HG03097 (cell line): ENCODE measurements around the gene SMARCA4.

ENCODE experiments used
- ATAC-seq: cut with Tn5 transposase; IDR thresholded peaks from one replicate; pipeline ENCODE4 v1.9.1; 2021; ENCODE audit not compliant: unreplicated experiment, low FRiP score

Gene SMARCA4

GRCh38 chr19:10960314-10961072, at the start of gene SMARCA4:
Gene SMARCA4, plus strand, starts transcription at chr19:10961030. Its CDS starts 23,122 bp downstream, at chr19:10984152.
- ATAC-seq = peak; percentile 75

GRCh38 chr19:10911579-10912363, 49.1 kb upstream of the SMARCA4 start:
- no peak for ATAC-seq

- no peak for ATAC-seq
Observed at GRCh38 chr19:10912619-10913018, 48.2 kb upstream of the SMARCA4 start.

GRCh38 chr19:10913716-10914340, 47.0 kb upstream of the SMARCA4 start:
- ATAC-seq = no peak

- ATAC-seq = no peak
Observed at GRCh38 chr19:10915130-10916091, 45.4 kb upstream of the SMARCA4 start.

- no peak for ATAC-seq
Observed at GRCh38 chr19:10916602-10917001, 44.2 kb upstream of the SMARCA4 start.

- ATAC-seq = no peak
Observed at GRCh38 chr19:10918359-10918758, 42.5 kb upstream of the SMARCA4 start.

- no peak for ATAC-seq
Observed at GRCh38 chr19:10919352-10920287, 41.2 kb upstream of the SMARCA4 start.

- ATAC-seq = no peak
Observed at GRCh38 chr19:10920288-10920655, 40.6 kb upstream of the SMARCA4 start.

GRCh38 chr19:10920781-10921180, 40.0 kb upstream of the SMARCA4 start:
- no peak for ATAC-seq

GRCh38 chr19:10921199-10921909, 39.5 kb upstream of the SMARCA4 start:
- no peak for ATAC-seq

GRCh38 chr19:10921910-10922637, 38.8 kb upstream of the SMARCA4 start:
- no peak for ATAC-seq

- ATAC-seq = no peak
Observed at GRCh38 chr19:10922638-10923014, 38.2 kb upstream of the SMARCA4 start.

- no peak for ATAC-seq
Observed at GRCh38 chr19:10923260-10924112, 37.3 kb upstream of the SMARCA4 start.

GRCh38 chr19:10924597-10924996, 36.2 kb upstream of the SMARCA4 start:
- ATAC-seq = no peak

- ATAC-seq = no peak
Observed at GRCh38 chr19:10927730-10928562, 32.9 kb upstream of the SMARCA4 start.
